Measurements from ENCODE around the gene ADGRA1.

DNA sequence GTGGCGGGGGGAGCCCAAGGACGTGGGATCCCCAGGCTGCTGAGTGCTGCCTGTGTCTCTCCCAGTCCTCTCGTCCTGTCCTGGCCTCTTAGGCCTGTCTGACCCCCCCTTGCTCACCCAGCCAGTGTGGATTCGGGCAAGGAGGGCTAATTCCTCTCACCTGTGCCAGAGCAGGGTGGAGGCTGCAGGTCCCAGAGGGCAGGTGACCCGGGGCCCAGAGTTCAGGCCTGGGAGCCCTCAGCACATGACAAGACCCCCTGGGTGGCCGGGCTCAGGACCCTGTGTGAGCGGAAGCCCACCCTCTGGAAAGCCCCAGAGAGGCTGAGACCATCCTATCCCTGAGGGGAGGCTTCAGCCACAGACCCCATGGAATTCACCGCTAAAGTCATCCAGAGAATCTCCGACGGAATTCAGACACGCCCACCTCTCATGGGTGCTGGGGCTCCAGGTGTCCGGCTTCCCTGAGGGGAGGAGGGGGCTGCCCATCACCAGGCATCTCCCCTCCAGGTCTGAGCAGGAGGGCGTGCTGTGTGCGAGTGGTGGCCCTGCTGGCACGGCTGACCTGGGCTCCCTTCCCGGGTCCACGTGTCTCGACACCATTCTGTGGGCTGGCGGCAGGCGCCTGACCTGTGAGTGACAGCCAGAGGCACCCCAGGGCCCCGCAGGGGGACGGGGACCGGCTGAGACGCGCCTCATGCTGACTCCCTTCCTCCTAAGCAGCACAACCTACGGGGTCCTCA lies 77.3 kb downstream of the ADGRA1 start:
- TF ChIP-seq CTBP1 (IDR thresholded peaks at IDR 0.05; ENCODE audit: borderline replicate concordance) (no peak), FOXM1 (IDR thresholded peaks at IDR 0.05; ENCODE audit: borderline replicate concordance) (no peak), SUZ12 (IDR thresholded peaks at IDR 0.05) (no peak), NFRKB (IDR thresholded peaks at IDR 0.05) (no peak), FOXK2 (IDR thresholded peaks at IDR 0.05) (no peak), L3MBTL2 (conservative IDR thresholded peaks at IDR 0.05) (no peak), BHLHE40 (IDR thresholded peaks at IDR 0.05; ENCODE audit: borderline replicate concordance) (no peak), FOXA1 (IDR thresholded peaks at IDR 0.05) (no peak), ARNT (IDR thresholded peaks at IDR 0.05) (no peak), SP1 (IDR thresholded peaks at IDR 0.05) (no peak)

Data from HEK293T (cell line).